G401.6 (cell line): Measurements from ENCODE around the gene CPN2.

Source experiments
- FAIRE-seq: peaks from 2 replicates; lab custom pipeline; 2012; peaks lifted over from hg19 to GRCh38; lab: Jason Lieb, UNC

CPN2 gene

DNA sequence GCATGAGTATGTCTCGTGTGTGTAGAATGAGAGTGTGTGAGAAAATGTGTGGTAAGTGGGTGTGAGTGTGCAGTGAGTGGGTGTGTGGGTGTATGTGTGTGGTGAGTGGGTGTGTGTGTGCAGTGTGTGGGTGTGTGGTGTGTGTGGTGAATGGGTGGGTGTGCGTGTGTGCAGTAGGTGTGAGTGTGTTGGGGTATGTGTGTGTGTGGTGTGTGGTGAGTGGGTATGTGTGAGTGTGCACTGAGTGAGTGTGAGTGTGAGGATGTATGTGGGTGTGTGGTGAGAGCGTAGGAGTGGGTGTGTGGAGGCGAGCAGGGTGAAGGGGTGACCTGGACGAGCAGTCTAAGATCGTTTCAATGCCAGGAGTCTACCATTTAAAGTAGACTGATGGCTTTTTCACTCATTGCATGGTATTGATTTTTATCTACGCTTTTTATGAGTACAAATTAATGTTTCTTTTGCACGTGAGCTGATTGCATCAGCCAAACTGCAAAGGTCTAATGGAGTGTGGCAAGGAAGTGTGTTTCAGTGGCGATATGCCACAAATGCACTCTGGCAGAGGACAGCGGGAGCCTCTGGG, 1.6 kb upstream of the CPN2 start:
- FAIRE-seq = no peak

DNA sequence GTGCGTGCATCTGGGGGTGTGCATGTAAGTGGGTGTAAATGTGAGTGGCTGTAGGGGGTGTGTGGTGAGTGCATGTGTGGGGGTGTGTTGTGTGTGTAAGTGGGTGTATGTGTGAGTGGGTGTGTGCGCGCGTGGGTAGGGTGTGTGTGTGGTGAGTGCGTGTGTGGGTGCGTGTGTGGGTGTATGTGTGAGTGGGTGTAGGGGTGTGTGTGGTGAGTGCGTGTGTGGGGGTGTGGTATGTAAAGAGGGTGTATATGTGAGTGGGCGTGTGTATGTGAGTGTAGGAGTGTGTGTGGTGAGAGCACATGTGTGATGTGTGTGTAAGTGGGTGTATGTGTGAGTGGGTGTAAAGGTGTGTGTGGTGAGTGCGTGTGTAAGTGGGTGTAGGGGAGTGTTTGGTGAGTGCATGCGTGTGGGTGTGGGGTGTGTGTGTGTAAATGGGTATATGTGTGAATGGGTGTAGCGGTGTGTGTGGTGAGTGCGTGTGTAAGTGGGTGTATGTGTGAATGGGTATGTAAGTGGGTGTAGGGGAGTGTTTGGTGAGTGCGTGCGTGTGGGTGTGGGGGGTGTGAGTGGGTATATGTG, 916 bp upstream of the CPN2 start:
- no peak for FAIRE-seq

DNA sequence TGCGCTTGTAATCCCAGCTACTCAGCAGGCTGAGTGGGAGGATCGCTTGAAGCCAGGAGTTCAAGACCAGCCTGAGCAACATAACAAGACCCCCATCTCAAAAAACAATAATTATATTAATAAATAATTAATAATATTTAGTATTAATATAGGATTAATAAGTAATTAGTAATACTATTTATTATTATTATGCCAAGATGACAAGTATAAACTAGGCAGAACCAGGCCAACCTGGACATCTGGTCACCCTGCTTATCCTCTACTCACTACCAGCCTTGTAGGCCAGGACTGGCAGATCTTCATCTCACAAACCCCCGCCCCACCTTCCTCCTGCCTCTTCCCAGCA, 429 bp downstream of the CPN2 start:
- no peak for FAIRE-seq

DNA sequence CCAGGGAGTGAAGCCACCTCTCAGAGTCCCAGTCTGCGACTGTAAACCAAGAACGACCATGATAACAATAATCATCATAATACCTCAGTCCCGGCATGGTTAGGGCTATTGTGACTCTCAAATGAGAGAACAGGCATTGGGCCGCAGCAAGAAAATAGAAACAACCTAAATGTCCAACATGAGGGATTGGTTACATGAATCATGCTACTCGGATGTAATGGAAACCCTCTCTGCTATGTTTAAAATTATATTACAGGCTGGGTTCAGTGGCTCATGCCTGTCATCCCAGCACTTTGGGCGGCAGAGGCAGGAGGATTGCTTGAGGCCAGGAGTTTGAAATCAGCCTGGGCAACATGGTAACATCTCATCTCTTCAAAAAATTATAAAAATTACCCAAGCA, 2.8 kb downstream of the CPN2 start:
- no peak for FAIRE-seq

DNA sequence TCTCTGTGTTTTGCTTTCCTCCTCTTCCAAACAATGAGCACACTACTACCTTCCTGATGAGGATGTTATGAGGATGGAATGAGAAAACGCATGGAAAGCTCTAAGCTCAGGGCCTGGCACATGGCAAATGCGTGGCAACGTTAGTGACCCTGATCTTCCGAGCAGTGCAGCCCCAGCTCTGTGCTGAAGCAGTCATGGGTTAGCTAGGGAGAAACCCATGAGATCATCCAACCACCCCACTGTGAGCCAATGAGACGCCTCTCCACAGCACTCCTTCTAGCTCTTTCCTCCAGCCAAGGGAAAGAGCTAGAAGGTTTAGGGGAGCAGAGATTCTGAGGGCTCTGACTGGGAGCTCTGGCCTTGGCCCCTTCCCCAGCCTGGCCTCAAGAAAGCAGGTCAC, 4.5 kb downstream of the CPN2 start:
- no peak for FAIRE-seq

DNA sequence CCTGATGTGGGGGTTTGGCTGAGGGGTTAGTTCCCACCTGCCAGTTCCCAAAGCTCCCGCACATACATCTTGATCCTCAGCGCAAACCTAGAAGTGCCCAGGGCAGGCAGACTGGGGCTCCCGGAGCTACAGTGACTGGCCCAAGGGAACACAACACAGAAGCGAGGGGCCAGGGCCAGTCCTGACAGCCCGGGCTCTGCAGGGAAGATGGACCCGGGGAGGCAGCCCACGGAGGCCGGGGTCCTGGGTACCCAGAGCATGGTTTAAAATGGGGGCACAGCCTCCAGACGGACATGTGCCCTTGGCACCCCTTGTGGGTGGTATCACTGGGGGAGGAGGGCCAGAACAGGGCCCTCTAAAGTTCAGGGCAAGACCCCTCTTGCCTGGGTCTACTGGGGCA, 5.1 kb downstream of the CPN2 start:
- FAIRE-seq = no peak

DNA sequence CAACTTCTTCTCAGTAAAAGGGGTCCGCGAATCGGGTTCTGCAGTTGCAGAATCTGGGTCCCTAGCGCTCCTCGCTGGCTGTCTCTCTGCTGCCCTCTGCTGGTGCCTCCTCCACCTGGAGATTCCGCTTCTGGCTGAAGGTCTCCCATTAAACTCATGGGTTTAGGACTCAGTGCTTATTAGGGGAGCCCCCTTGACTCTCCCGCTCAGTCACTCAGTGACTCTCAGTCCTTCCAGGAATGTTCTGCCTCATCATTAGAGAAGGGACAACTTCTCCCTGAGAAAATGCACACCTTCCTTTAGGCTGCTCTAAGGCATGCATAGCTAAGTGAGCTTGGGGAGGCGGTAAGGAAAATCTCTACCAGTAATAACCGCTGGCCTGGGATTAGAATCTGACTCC, 7.1 kb downstream of the CPN2 start:
- FAIRE-seq = peak; percentile 58

DNA sequence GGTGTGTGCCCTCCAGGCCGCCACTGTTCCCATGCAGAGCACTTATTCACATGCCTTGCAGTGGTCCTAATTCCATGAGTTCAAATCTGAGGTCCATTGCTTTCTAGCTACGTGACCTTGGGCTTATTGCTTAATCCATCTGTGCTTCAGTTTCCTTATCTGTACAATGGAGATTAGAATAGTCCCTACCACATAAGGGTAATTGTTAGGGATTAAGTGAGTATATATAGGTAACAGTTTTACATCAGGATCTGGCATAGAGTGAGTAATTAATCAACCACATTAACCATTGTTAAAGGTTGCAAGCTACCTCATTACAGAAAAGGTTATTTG, 7.6 kb downstream of the CPN2 start:
- FAIRE-seq = no peak

DNA sequence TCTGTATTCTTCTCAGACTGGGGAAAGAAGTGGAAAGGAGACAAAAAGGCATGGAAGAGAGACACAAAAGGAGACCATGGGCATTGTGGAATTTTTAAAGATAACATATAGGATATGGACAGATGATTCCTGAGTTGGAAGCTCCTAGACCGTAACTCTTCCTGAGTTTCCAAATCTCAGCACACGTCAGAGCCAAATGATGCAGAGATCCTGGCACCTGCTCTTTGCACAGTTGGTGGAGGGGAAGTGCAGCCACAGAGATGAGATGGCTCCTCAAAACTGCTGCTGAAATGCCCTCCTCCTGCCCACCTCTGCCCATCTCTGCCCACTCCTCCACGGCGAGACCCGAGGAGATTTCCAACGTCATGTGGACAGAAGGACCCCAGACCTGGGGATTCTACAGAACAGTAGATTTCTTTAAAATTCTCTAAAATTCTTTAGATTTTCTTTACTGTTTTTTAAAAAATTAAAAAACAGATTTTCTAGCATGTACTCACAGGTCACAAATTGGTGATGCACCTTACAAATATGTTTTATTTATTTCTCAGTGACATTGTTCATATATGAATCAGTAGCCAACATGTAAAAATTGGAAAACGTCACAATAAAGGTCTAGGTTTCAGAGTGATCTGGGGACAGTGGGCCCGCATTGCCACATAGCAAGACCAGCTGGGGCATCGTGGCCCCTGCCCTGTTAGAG, 8.1 kb downstream of the CPN2 start:
- no peak for FAIRE-seq

DNA sequence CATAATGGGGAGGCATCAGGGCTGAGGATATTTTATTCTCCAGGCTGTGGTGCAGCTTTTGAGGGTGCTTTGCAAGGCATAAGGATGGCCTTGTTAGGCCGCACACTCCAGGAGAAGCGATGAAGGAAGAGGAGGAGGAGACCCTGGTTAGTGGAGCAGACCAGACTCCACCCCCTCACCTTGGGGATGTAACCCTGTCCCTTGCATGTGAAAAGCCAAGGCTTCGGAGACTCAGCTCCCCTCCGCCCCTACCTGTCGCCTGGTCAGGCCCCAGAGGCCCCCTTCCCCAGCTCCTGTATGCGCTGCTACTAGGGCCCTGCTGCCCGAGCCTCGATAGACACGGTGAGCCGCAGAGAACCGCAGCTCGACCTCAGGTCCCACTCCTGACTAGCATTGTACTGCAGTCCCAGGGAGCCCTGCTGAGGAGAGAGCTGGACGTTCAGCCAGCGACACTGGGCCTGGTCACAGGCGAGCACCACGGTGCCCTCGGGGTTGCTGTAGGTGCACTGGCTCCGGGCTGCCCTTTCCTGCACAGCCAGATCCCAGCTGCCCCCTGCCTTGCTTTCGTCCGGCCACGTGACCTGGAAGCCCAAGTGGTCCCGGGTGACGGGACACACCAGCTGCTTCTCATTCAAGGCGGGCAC, 10.2 kb downstream of the CPN2 start:
- no peak for FAIRE-seq

DNA sequence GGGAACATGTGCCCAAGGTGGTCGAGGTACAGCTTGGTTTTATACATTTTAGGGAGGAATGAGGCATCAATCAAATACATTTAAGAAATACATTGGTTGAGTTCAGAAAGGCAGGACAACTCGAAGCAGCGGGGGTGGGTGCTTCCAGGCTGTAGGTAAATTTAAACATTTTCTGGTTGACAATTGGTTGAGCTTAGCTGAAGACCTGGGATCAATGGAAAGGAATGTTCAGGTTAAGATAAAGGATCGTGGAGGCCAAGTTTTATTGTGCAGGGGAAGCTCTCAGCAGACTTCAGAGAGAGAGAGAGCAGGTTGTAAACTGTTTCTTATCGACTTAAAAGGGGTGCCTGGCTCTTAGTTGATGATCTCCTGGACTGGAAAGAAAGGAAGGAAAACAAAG, 11.3 kb downstream of the CPN2 start:
- FAIRE-seq = no peak

DNA sequence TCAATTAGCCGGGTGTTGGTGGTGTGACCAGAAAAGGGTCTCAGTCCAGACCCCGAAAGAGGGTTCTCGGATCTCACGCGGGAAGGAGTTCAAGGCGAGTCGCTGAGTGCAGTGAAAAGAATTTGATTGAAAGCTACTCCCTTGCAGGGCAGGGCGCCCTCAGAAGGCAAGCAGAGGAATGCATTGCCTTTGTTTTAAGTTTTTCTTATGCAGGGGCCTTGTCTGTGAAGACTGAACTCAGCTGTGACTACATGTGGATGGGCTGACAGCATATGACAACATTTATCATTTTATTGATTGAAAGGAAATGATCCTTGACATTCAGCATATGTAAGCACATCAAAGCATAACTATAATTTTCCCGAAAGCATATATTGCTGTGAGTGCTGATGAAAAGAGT, 11.8 kb downstream of the CPN2 start:
- no peak for FAIRE-seq

DNA sequence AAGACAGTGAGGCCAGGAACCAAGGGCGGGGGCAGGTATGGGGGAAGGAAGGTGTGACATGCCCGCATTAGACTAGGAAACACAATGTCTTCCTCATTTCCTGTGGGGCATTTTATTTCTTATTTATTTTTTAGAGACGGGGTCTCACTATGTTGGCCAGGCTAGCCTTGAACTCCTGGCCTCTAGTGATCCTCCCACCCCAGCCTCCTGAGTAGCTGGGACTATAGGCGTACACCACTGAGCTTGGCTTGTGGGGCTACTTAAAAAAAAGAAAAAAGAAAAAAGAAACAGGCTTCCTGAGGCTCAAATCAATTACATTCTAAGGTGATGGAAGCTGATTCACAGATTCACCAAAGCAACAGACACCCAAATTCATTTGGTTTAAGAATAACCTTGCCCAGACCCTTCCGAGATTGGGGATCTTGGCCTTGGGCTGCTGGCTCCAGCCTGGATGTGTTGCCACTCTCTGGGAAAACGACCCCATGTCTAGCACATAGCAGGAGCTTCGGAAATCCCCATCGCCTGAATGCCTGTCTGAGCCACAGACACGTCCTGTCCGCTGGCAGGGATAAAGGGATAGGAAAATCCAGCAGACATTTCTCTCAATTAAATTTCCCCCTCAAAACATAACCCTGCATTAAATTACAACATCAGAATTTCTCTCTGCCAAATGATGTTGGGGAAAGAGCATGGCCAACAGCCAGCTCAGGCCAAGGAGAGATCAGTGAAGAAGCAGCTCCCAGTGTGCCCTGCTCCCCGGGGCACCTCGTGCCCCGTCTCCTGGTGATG, 13.0 kb downstream of the CPN2 start:
- no peak for FAIRE-seq

DNA sequence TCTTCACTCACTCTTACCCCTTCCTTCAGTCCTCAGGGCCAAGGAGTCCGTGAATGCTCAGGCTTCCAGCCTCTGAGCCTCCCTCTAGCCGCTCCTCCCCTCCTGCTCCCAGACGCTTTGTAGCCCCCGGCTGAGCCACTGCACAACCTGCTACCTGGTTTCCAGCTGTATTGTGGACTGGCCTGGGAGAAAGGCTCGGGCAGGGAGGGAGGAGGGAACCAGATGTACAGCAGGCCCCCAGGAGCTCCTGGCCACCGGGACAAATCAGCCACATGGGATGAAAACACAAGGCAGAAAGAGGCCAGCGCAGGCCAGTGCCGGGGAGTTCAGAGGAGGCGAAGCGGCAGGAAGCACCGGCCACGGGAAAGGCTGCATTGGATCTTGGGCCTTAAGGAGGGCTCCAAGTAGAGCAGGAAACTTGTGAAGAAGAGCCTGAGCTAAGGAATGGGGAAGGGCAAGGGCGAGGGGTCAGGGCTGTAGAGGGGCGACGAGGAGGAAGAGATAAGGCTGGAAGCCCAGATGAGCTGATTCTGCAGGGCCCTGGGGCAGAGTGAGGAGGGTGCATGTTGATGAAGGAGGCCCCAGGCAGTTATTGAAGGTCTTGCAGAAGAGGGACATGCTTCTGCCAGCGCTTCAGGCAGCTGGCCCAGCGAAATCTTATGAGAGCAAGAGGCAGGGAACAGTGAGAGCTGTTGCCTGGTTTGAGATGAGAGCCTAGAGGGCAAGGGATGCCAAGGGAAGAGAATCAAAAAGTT, 14.3 kb downstream of the CPN2 start:
- FAIRE-seq = no peak

DNA sequence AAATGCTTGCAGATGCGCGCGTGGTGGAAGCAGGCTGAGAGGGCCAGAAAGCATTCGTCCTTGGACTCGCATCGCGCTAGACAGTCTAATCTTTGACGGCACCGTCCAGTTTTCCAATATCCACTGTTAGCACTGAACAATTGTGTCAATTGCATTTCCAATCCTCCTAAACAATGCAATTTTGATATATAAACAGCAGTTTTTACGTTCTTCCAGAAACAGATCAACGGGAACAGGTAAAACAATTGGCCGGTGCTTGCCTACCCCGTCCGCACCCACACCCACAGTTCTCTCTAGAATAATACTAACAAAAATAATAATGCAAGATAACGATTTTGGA, 17.2 kb downstream of the CPN2 start:
- peak; percentile 48 for FAIRE-seq

DNA sequence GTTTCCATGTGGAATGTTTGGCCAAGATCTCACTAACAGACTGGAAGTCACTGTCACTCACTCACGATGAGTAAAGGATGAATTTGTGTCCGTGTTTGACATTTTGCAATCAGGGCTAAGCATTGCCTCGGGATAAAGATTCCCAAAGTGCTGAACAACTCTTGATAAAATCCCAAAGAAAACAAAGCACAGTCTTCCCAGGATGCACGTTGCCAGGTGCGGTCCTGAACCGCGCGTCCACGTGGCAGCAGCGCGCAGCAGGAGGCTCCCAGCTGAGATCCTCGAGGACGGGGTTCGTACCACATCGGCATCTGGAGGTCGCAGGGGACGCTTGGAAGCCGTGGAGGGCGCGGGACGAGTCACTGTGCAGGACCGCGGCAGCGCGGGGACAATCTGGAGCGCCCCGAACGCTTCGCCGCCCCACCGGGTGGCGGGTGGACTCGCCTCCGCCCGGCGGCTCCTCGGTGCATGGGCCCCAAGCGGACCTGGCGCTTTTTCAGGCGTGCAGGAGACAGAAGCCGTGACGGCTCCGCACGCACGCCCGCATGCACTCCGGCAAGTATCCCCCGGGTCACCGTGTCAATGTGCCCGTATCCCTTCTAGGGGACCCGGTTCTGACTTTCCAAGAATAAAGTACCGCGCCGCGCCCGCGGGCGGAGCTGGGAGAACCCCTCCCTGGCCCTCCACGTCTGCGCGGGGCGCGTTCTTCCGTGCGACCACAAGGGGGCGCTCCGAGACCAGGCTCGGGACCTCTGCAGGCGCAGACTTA, 17.7 kb downstream of the CPN2 start:
- FAIRE-seq = no peak

DNA sequence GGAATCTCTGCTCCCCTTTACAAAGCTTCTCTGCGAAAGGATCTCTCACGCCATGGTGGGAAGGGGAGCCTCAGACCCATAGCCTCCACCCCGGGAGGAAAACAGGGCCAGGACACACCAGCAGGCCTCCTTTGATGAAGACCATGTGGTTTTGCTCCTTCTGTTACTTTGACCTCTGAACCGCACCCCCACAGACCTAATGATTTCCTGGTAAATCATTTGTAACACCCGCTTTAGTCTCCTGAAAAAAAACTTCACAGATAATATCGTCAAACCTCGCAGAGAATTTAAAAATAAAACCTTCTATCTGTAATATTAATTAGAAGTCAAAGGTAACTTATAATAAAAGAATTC, 18.3 kb downstream of the CPN2 start:
- no peak for FAIRE-seq

DNA sequence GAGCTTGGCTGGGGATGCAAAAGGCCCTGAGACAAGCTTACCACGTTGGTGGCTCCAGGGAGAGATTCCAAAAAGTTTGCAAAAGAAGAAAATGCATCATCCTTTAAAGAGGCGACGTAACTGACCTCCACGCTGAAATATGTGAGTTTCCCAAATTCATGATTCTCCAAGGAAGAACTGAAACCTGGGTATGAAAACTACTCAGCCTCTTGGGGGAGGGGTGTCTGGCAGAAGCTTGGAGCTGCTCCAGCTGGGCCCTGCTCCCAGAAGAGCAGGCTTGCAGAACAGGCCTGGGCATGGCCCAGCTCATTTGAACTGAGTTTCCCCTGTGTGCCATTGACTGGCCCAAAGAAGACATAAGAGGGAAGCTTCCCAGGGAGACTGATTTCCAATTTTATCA, 20.5 kb downstream of the CPN2 start:
- no peak for FAIRE-seq

DNA sequence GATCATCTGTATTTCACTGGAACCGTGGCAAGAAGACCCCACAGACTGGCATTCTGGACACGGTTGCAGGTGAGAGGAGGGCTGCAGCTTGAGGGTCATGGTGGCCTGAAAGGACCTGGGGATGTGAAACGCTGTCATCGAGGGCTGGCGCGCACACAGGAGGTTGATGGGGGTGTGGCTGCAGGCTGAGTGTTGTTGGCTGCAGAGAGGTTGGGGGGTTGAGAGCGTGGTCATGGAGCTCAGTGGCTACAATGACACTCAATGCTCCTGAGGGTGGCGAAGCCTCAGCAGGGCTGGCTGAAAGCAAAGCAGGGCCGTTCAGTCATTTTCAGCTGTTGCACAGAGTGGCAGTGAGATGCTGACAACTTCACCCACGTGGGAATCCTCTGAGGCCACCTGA, 21.0 kb downstream of the CPN2 start:
- no peak for FAIRE-seq

DNA sequence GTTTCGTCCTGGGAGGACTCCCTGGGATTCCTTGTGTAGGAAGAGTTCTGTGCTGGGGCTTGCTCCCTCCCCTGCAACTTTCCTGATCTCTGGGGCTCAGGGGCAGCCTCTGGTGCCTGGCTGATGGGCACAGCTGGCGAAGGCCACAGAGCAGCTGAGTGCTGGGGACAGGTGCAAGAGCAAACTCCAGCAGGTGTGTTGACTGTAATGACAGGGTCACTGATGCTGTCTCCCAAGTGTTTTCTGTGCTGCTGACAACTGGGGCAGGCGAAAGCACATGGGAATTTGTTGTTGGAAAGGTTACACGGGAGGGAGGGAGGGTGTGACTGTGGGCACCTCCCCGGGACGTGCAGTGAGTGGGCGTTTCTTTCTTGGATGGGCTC, 21.6 kb downstream of the CPN2 start:
- FAIRE-seq = no peak

DNA sequence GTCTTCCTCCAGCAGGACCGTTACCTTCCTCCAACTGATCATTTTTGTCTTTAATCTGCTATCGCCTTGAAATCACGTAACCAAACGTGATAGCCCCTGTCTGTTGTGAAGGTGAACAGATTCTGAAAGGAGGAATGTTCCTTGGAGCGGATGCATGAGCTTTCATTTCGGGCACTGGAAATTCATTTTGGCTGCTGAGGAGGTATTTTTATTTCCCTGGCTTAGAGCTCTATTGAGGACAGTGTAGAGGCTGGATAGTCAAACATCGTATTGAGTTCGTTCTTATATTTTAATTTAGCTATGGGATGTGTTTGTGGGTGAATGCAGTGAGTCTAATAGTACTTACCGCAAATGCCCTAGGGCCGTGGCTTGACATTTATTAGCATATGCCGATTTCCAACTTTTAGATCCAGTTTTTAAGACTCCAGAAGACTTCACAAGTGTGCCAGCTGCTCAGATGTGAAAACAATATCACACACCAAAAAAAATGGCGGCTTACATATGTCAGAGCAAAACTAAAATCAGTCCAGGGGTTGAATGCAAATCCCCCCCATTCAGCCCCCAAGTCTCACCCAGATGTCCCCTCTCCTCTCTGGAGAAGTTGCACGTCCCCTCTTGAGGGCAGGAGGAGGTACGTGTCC, 22.1 kb downstream of the CPN2 start:
- FAIRE-seq = no peak
